22Rv1 (cell line): ENCODE measurements around the gene RAB3IL1.

Experiments
- ZFX ChIP-seq: fragments of 450-650 bp; IDR thresholded peaks from 2 replicates; pipeline ENCODE4 v1.6.1; 2017; ENCODE audit warnings: antibody characterized with exemption, borderline replicate concordance
- TF ChIP-seq, protein P1 (sequence below): fragments of 450-650 bp; IDR thresholded peaks from 2 replicates; pipeline ENCODE4 v1.5.1; 2017; ENCODE audit warnings: mild to moderate bottlenecking

DNA sequence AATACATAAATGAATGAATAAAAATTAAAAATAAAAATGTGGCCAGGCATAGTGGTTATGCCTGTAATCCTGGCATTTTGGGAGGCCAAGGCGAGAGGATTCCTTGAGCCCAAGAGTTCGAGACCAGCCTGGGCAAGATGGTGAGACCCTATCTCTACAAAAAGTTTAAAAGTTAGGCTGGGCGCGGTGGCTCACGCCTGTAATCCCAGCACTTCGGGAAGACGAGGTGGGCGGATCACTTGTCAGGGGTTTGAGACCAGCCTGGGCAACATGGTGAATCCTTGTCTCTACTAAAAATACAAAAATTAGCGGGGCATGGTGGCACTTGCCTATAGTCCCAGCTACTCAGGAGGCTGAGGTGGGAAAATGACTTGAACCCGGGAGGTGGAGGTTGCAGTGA, 23.1 kb upstream of the RAB3IL1 start:
- TF ChIP-seq, protein P1, sequence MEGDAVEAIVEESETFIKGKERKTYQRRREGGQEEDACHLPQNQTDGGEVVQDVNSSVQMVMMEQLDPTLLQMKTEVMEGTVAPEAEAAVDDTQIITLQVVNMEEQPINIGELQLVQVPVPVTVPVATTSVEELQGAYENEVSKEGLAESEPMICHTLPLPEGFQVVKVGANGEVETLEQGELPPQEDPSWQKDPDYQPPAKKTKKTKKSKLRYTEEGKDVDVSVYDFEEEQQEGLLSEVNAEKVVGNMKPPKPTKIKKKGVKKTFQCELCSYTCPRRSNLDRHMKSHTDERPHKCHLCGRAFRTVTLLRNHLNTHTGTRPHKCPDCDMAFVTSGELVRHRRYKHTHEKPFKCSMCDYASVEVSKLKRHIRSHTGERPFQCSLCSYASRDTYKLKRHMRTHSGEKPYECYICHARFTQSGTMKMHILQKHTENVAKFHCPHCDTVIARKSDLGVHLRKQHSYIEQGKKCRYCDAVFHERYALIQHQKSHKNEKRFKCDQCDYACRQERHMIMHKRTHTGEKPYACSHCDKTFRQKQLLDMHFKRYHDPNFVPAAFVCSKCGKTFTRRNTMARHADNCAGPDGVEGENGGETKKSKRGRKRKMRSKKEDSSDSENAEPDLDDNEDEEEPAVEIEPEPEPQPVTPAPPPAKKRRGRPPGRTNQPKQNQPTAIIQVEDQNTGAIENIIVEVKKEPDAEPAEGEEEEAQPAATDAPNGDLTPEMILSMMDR, result no peak
- TF ChIP-seq ZFX, result no peak
